ENCODE data around the gene FOXD4L3.
"Not testable (repeated sequence)": the region's sequence is repeated elsewhere in the genome, so short reads cannot be mapped to it uniquely, and the experiment has no call there.

- TF ChIP-seq CTCF (IDR thresholded peaks at IDR 0.05); POLR2AphosphoS5 (IDR thresholded peaks at IDR 0.05; ENCODE audit: insufficient read depth in 1 of 2, low read depth in 1 of 2): not testable (repeated sequence)
Measured at GRCh38 chr9:68335935-68336334, 33.3 kb downstream of the FOXD4L3 start.
